HG03064 (cell line): ENCODE measurements around the gene MMP17.
"Not testable (repeated sequence)": the region's sequence is repeated elsewhere in the genome, so short reads cannot be mapped to it uniquely, and the experiment has no call there.

Experiments used
- ATAC-seq: cut with Tn5 transposase; IDR thresholded peaks from one replicate; pipeline ENCODE4 v1.9.1; 2021; ENCODE audit warnings: low read depth; ENCODE audit not compliant: unreplicated experiment

Gene MMP17

GRCh38 chr12:131799828-131800593 is 28.2 kb upstream of the MMP17 start:
- no peak for ATAC-seq

DNA sequence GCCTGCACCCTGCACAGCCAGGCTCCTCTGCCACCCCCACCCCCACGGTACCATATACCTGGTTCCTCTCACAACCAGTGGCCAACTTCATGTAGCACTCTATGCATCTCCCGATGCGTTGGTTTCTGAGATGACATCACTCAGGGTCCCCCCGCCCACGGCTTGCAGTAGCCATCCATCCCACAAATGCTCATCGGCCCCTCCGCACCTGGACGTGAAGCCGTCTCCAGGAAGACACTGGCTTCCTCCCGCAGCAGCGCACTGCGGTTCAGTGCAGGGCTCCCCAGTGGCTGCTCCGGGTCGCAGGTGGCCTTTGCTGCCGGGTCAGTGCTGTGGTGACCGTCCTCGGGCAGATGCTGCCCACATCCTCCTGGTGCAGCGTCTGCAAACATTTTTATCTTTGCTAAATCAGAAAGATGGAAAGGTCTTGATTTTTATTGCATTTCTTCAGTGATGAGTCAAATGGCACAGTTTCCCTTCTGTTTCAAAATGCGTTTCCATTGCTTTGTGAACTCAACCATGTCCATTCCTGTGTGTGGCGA is 27.5 kb upstream of the MMP17 start:
- ATAC-seq, result no peak

DNA sequence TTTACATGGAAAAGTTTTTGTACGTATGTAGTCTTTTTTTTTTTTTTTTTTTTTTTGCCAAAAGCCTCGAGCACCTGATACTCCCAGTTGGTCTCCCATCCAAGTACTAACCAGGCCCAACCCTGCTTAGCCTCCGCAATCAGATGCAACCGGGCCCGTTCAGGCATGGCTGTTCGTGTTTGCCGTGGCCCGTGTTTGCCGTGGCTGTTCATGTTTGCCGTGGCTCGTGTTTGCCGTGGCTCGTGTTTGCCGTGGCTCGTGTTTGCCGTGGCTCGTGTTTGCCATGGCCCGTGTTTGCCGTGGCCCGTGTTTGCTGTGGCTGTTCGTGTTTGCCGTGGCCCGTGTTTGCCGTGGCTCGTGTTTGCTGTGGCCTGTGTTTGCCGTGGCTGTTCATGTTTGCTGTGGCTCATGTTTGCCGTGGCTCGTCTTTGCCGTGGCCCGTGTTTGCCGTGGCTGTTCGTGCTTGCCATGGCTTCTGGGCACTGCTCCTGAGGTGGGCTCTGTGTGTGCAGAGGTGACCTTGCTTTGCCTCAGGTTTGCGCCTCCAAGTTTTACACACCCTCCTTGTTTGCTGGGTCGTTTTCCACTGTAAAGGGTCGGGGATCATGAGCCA is 26.8 kb upstream of the MMP17 start:
- ATAC-seq, result no peak

DNA sequence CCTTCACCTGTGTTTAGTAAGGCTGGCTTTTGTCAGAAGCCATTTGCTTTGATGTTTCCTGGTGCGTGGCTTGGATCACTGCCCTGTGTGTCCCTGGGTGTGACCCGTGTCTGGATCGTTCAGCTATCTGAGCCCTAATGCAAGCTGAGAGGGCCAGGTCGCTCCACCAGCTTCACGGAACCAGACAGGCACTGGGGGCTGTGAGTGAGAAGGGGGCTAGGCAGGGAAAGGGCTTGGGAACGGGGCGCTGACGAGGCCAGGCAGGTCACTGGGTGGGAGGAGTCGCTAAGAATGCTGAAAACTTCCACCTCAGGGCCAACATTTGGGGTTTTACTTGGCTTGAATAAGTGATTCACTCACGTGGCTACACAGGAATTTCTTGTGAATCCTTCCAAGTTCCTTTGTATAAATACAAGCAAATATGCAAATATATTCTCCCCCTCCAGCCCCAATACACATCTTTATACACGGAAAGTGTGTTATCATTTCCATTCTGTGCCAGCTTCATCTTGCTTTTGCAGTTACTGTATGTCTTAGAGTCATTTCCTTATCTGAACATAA is 24.2 kb upstream of the MMP17 start:
- no peak for ATAC-seq

GRCh38 chr12:131805421-131805820 is 22.8 kb upstream of the MMP17 start:
- no peak for ATAC-seq

DNA sequence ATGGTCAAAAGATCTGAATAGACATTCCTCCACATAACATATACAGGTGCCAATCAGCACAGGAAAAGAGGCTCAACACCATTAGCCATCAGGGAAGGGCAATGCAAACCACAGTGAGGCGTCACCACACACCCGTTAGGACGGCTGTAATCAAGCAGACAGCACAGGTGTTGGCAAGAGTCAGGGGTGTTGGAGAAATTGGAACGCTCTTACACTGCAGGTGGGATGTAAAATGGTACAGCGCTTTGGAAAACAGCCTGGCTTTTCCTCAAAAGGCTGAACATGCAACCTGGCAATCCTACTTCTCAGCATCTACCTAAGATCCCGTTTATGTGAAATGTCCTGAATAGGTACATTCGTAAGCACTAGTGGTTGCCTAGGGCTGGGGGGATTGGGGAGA is 21.5 kb upstream of the MMP17 start:
- ATAC-seq, result no peak

GRCh38 chr12:131808744-131809371 is 19.3 kb upstream of the MMP17 start:
- no peak for ATAC-seq

- ATAC-seq, result not testable (repeated sequence)
Measured at GRCh38 chr12:131809476-131810254, 18.5 kb upstream of the MMP17 start.

GRCh38 chr12:131810726-131811125 is 17.5 kb upstream of the MMP17 start:
- no peak for ATAC-seq

DNA sequence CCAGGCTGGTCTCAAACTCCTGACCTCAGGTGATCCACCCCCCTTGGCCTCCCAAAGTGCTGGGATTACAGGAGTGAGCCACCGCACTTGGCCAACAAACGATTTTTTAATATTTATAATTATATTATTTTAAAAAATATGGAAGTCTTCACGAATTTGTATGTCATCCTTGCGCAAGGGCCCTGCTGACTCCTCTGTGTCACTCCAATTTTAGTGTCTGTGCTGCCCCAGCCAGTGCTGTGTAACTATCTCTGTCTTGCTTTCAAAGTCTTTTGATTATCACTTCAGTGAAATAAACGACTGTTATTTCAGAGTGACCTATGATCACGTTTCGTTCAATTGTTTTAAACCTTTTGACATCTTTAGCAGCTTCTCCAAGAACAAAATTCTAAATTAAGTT is 13.1 kb upstream of the MMP17 start:
- no peak for ATAC-seq

- ATAC-seq, result no peak
Measured at GRCh38 chr12:131816495-131816894, 11.7 kb upstream of the MMP17 start.

DNA sequence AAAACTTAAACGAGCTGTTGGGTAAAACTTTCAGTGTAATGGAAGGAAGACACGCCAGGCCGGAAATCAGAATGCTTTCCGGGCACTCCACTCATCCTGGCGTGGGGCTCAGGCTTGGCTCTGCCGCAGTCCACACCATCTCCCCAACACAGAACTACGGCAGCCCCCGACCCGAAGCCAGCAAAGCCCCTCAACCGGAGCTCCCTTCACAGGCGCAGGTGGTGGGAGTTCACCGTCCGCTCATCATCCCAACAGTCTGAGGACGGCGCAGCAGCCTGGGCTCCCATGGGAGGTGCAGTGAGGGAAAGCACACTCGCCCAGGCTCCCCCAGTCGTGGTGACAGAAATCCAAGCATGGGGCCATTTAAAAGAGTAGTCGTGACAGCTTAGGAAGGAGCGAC is 11.0 kb upstream of the MMP17 start:
- no peak for ATAC-seq

GRCh38 chr12:131818821-131819585 is 9.2 kb upstream of the MMP17 start:
- no peak for ATAC-seq

GRCh38 chr12:131824450-131824849 is 3.7 kb upstream of the MMP17 start:
- no peak for ATAC-seq

GRCh38 chr12:131825146-131825892 is 2.9 kb upstream of the MMP17 start:
- no peak for ATAC-seq

DNA sequence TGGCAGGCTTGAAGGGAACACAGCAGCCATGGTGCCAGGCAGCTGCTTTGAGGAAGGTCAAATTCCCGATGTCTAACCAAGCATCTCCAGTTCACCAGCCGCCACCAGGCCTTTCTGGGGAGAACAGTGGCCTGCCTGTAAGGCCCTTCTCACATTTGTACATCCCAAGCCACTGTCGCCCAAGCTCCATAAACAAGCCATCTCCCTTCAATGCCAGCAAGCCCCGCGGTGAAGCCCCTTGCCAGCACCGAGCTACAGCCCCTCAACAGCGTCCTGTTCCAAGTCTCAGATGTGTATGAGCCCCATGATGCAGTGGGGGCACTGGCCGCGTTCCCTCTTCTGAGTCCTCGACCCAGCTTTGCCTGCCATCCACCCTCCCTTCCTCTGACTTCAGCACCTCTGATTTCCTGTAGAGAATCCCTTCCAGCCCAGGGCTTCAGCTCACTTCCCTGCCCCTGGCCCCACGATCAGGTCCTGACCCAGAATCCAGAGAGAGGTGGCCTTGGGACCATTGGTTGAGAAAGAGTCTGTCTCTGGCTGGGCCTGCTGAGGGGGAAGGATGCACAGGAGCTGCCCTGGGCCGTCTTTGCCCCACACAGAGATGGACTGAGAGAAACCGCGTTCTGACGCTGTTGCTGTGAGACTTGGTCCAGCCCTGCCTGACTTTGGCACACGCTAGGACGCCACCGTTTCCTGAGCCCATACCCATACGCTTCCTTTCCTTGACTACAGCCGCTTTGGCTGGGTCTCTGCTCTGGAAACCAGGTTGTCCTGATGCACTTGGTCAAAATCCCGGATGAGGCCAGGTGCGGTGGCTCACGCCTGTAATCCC is 1.9 kb upstream of the MMP17 start:
- ATAC-seq, result no peak

GRCh38 chr12:131828671-131829355 is 620 bp downstream of the MMP17 start:
- ATAC-seq, result no peak

DNA sequence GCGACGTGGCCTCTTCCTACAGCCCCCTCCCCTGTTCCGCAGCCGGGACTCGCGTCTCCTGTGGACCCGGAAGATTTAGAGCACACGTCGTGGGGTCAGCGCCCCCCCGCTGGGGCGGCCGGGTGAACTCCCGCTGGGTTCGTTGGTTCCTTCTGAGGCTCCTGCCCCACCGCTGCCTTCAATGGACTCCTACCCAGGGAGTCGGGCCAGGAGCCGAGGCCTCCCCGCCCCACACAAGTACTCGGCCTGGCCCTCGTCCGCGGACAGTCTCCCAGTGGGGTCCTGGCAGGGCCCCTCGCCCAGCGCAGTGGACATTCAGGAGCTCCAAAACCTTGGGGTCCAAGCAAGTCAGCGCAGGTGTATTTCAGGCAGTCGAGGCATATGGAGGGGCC is 1.2 kb downstream of the MMP17 start:
- no peak for ATAC-seq
